Measurements from ENCODE around the gene STUM.

Gene STUM

DNA sequence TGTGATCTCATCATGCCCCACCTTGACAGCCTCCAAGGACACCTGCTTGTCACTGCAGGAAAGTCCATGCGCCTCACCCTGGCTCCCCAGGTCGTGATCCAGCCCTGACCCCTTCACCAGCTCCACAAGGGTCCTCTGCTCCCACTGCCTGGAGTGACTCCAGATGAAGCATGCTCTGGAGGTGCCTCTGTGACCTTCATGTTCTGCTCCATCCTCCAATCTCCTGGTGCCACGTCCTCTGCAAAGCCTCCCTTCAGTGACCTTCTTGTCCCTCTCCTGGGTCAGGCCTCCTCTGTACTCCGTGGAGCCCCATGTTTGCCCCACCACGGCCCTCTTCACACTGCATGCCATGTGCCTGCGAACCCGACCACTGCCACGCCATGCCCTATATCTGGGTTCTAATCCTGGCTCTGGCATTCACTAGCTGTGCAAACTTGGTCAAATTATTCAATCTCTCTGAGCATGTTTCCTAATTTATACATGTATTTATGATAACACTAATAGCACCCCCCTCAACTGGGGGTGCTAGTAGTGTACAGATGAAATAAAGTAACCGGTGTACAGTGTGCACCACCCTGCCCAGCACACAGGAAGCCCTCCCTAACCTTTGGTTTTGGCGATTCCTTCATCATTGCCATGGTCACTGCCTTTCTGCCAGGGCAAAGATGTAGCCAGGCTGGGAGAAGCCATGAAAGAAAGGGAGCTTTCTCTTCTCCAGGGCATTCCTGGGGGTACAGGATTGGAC, 77.4 kb downstream of the STUM start:
- TF ChIP-seq, protein P1, sequence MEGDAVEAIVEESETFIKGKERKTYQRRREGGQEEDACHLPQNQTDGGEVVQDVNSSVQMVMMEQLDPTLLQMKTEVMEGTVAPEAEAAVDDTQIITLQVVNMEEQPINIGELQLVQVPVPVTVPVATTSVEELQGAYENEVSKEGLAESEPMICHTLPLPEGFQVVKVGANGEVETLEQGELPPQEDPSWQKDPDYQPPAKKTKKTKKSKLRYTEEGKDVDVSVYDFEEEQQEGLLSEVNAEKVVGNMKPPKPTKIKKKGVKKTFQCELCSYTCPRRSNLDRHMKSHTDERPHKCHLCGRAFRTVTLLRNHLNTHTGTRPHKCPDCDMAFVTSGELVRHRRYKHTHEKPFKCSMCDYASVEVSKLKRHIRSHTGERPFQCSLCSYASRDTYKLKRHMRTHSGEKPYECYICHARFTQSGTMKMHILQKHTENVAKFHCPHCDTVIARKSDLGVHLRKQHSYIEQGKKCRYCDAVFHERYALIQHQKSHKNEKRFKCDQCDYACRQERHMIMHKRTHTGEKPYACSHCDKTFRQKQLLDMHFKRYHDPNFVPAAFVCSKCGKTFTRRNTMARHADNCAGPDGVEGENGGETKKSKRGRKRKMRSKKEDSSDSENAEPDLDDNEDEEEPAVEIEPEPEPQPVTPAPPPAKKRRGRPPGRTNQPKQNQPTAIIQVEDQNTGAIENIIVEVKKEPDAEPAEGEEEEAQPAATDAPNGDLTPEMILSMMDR (conservative IDR thresholded peaks at IDR 0.05; ENCODE audit: low read depth, low read length) = no peak
- no peak overlapping the region for H3K4me3 ChIP-seq (ENCODE audit: low read length)
- DNase-seq (ENCODE audit: low read depth) = no peak

DNA sequence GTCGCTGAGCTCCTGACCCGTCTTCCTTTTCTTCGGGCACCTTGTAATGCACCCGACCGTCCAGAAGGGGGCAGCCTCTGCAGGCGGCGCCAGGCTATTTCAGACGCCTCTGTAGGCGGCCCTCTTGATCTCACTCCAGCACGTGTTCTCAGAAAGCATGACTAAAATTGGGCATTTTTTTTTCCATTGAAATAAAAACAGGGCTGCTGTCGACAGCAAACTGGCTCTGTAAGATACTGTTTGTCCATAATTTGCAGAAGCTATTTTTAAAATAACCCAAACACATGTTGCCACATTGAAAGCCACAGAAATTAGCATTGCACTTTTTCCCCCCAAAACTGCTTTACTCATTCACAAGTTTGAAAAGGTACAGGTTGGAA, 78.0 kb downstream of the STUM start:
- H3K4me3 ChIP-seq (ENCODE audit: low read length) = no peak overlapping the region
- peak; percentile 19 for DNase-seq (ENCODE audit: low read depth)
- TF ChIP-seq, protein P1 (conservative IDR thresholded peaks at IDR 0.05; ENCODE audit: low read depth, low read length) = peak; percentile 96

DNA sequence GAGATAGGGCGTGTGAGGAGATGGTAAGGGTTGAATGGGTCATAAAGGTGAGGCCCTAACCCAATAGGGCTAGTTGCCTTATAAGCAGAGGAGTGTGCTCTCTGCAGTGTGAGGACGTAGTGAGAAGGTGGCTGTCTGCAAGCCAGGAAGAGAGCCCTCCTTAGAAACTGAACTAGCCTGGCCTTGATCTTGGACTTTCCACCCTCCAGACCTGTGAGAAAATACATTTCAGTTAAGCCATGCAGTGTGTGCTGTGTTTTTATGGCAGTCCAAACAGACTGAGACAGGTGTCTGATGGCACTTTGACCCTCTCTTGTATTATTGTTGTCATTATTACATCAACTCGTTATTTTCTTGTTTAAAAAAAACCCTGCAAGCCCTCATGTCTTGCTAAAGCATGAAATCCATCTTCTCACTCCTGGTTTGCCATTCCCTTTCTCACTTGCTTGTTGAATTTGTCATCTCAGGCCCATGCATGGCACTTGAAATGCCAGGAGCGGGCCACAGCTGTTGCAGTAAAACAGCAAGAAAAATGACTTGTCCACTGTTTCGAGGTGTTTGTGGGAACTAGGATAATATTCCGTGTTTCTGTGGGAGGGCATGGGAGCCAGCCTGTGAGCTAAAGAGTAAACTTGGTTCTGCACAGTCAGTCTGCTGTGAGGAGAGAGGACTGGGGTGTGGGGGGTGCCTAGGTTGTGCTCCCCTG, 78.6 kb downstream of the STUM start:
- DNase-seq (ENCODE audit: low read depth) = no peak
- H3K4me3 ChIP-seq (ENCODE audit: low read length) = no peak overlapping the region
- TF ChIP-seq, protein P1 (conservative IDR thresholded peaks at IDR 0.05; ENCODE audit: low read depth, low read length) = no peak

DNA sequence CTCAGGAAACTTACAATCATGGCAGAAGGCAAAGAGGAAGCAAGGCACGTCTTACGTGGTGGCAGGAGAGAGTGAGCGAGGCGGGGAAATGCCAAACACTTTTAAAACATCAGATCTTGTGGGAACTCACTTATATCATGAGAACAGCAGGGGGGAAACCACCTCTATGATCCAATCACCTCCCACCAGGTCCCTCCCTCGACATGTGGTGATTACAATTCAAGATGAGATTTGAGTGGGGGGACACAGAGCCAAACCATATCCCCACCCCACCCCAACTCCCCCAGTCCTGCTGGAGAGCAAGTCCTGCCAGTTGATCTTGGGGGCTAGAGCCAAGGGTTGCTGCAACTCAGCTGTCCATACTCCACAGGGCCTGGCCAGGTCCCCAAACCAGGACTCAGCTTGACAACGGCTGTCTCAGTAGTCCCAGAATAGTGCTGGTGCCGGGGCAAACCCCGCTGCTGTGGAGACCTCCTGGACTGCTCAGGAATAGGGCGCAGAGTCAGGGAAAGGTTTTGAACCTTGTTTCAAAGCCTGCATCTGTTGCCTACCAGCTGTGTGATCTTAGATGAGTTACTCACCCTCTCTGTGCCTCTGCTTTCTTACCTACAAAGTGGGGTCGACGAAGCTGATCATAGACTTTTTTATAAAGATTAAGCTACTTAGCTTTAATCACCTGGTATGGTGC, 79.5 kb downstream of the STUM start:
- no peak overlapping the region for H3K4me3 ChIP-seq (ENCODE audit: low read length)
- DNase-seq (ENCODE audit: low read depth) = no peak
- TF ChIP-seq, protein P1 (conservative IDR thresholded peaks at IDR 0.05; ENCODE audit: low read depth, low read length) = no peak

DNA sequence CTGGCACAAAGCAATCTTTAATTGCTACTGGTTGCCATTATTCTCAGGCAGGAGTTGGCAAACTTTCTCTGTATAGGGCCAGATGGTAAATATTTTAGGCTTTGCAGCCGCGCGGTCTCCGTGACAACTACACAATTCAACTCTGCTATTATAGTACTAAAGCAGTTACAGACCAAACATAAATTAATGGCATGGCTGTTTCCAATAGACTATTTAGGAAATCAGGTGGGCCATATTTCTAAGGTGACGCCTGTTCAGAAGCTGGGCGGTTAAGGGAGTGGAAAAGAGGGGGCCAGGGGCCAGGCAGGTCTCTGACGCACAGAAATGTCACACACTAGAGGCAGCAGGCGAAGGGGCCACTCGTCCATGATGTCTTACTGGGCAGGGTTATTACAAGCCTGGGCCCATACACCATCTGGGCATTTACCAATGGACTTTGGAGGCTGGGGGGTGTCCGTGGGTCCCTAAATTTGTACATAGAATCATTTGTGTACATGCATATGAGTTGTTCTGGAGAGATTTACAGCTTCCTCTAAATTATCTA, 80.1 kb downstream of the STUM start:
- peak; percentile 71 for DNase-seq (ENCODE audit: low read depth)
- no peak overlapping the region for H3K4me3 ChIP-seq (ENCODE audit: low read length)
- TF ChIP-seq, protein P1 (conservative IDR thresholded peaks at IDR 0.05; ENCODE audit: low read depth, low read length) = no peak

DNA sequence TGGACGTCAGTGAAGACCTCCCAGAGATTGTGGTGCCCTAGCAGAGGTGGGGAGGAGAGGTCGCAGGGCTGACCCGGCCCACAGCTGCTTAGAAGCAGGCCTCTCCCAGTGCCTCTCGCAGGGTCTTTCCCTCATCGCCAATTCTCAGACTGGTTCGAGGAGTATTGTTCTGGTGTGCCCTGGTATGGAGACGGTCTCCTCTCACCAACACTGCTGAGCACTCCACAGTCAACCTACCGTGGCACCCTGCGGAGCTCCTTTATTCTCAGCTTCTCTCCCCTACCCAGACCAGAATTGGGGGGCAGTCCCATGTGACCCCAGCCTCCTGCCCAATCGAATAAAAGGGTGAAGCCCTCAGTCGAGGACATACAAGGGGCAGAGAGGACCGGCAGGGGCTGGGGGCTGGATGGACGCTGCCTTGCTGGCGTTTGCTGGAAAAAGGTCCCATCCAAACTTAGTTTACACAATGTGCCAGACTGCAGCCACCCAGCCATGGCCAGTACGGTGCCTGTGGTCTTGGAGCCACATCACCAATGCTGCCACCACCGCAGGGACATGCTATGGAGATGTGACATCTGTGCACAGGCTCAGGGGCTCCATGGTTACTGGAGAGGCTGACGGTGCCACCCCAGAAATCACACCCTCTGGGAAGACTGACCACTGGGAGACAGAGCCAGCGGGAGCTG, 80.8 kb downstream of the STUM start:
- no peak for DNase-seq (ENCODE audit: low read depth)
- TF ChIP-seq, protein P1 (conservative IDR thresholded peaks at IDR 0.05; ENCODE audit: low read depth, low read length) = no peak
- no peak overlapping the region for H3K4me3 ChIP-seq (ENCODE audit: low read length)
